OCI-LY3 (cell line): Measurements from ENCODE around the gene LIPC.

ENCODE experiments used
- CTCF ChIP-seq: fragments of 200-600, 300-600 bp; sonication (generic); IDR thresholded peaks from 2 replicates; pipeline ENCODE4 v1.5.1; 2014; ENCODE audit warnings: antibody characterized with exemption, low read length, low read depth
- EZH2phosphoT487 ChIP-seq: fragments of 200-600 bp; shearing (Covaris generic); IDR thresholded peaks from 2 replicates; pipeline ENCODE4 v1.6.1; 2018; ENCODE audit warnings: antibody characterized with exemption, mixed run types, low read depth

- no peak for TF ChIP-seq CTCF
- TF ChIP-seq EZH2phosphoT487: no peak
Observed at GRCh38 chr15:58506064-58506490, 74.3 kb downstream of the LIPC start.
